MM.1S (cell line): Measurements from ENCODE around the gene ZNHIT2.

ENCODE experiments used
- CTCF ChIP-seq: fragments of 300-600 bp; sonication (generic); IDR thresholded peaks from 2 replicates; pipeline ENCODE4 v1.5.1; 2016; ENCODE audit warnings: antibody characterized with exemption, low read length, mixed read lengths
- EZH2 ChIP-seq: fragments of 300-600 bp; sonication (generic); optimal IDR thresholded peaks from 2 replicates; pipeline ENCODE3; 2017; ENCODE audit warnings: low read depth, mild to moderate bottlenecking, antibody characterized with exemption, low read length, mixed read lengths

- TF ChIP-seq CTCF (no peak), EZH2 (no peak)
Observed at GRCh38 chr11:65109231-65110198, 8.0 kb downstream of the ZNHIT2 start.
